ENCODE data around the gene SERPINA5.

The SERPINA5 gene

DNA sequence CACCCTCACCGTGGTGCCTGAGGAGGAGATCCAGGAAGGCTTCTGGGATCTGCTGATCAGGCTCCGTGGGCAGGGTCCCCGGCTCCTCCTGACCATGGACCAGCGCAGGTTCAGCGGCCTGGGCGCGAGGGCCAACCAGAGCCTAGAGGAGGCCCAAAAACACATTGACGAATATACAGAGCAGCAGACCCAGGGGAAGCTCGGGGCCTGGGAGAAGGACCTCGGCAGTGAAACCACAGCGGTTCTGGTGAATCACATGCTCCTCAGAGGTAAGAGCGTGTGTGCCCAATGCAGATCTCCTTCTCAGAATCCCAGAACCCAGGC lies 60.4 kb downstream of the SERPINA5 start:
- Mint-ChIP-seq H3K4me3 (no peak overlapping the region), H3K4me1 (no peaks in the 10 kb centered on the region), H3K27ac (no peak overlapping the region), H3K36me3 (ENCODE audit: low read depth) (no peaks in the 10 kb centered on the region), H3K27me3 (ENCODE audit: low read depth) (peaks cover 19% of the 10 kb centered on the region), H3K9me3 (peaks cover 3% of the 10 kb centered on the region)
- TF ChIP-seq, protein P1, sequence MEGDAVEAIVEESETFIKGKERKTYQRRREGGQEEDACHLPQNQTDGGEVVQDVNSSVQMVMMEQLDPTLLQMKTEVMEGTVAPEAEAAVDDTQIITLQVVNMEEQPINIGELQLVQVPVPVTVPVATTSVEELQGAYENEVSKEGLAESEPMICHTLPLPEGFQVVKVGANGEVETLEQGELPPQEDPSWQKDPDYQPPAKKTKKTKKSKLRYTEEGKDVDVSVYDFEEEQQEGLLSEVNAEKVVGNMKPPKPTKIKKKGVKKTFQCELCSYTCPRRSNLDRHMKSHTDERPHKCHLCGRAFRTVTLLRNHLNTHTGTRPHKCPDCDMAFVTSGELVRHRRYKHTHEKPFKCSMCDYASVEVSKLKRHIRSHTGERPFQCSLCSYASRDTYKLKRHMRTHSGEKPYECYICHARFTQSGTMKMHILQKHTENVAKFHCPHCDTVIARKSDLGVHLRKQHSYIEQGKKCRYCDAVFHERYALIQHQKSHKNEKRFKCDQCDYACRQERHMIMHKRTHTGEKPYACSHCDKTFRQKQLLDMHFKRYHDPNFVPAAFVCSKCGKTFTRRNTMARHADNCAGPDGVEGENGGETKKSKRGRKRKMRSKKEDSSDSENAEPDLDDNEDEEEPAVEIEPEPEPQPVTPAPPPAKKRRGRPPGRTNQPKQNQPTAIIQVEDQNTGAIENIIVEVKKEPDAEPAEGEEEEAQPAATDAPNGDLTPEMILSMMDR (IDR thresholded peaks at IDR 0.05; ENCODE audit: unreplicated experiment in 3 of 3) = no peak

Data from nephron (organoid).